OCI-LY1 (cell line): ENCODE data around the gene TPST2.

Experiments used
- CTCF ChIP-seq: fragments of 200-600 bp; sonication (generic), shearing (Covaris generic); IDR thresholded peaks from 2 replicates; pipeline ENCODE4 v1.5.1; 2017; ENCODE audit warnings: mild to moderate bottlenecking, antibody characterized with exemption, low read length, moderate library complexity, mixed read lengths
- EZH2 ChIP-seq: fragments of 200-600 bp; sonication (generic), shearing (Covaris generic); IDR thresholded peaks from 2 replicates; pipeline ENCODE4 v1.8.0; 2017; ENCODE audit warnings: borderline replicate concordance, mixed run types, mild to moderate bottlenecking, antibody characterized with exemption, low read length, moderate library complexity, mixed read lengths

GRCh38 chr22:26515931-26516330 lies 74.0 kb downstream of the TPST2 start:
- no peak for TF ChIP-seq CTCF
- no peak for TF ChIP-seq EZH2
